22Rv1 (cell line): Measurements from ENCODE around the gene SLC30A5.

Experiments
- CTCF ChIP-seq: fragments of 450-650 bp; IDR thresholded peaks from 2 replicates; pipeline ENCODE4 v1.5.1; 2017; ENCODE audit warnings: mild to moderate bottlenecking
- ZFX ChIP-seq: fragments of 450-650 bp; IDR thresholded peaks from 2 replicates; pipeline ENCODE4 v1.6.1; 2017; ENCODE audit warnings: antibody characterized with exemption, borderline replicate concordance

GRCh38 chr5:69092969-69093368 is 845 bp upstream of the SLC30A5 start:
- TF ChIP-seq CTCF (no peak), ZFX (no peak)
